Measurements from ENCODE around the gene BMI1. TPM values are rescaled to one million over a fixed set of nuclear protein-coding genes. Genes with fewer than 3 reads are reported as not detected.

Gene BMI1
- total RNA-seq, 1 donor from 2014 or later = 62.1 TPM

DNA sequence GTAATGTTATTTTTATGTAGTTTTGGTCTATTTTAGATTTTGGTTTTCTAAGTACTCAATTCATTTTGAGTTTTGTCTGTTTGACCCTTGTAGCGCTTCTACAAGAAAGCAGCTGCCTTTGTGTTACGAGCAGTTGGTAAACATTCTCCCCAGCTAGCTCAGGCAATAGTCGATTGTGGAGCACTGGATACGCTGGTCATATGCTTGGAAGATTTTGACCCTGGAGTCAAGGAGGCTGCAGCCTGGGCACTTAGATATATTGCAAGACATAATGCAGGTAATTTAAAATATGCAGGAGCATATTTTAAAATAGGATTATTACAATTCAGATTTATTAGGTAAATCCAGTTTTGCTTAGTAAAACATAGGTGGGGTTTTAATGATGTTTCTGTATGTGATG, 47.5 kb downstream of the BMI1 start:
- H3K9me3 Mint-ChIP-seq (ENCODE audit: low read depth) = no peaks in the 10 kb centered on the region
- no peak overlapping the region for H3K4me3 Mint-ChIP-seq (ENCODE audit: low read depth)

DNA sequence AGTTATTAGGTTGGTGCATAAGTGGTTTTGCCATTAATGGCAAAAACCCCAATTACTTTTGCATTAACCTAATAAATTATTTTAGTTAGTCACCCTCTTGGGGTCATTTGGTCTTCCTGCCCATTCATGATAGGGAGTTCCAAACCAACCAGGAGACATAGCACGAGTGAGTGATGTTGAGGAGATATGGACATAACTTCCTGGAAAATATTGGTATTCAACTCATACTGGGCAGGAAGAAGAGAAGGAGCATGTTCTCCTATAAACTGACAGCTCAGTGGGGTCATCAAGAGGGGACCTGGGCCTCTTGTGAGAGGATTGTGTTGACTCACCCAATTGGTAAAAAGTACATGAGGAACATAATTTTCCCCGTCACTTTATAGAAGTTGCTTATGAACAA, 48.1 kb downstream of the BMI1 start:
- H3K4me3 Mint-ChIP-seq (ENCODE audit: low read depth) = no peak overlapping the region
- peaks cover 11% of the 10 kb centered on the region for H3K4me1 Mint-ChIP-seq (ENCODE audit: low read depth)
- no peak for DNase-seq (ENCODE audit: low spot score, unreplicated experiment)
- no peaks in the 10 kb centered on the region for H3K9me3 Mint-ChIP-seq (ENCODE audit: low read depth)
- no peak overlapping the region for H3K27ac Mint-ChIP-seq
- H3K27me3 Mint-ChIP-seq = no peaks in the 10 kb centered on the region
- H3K36me3 Mint-ChIP-seq (ENCODE audit: insufficient read depth) = no peaks in the 10 kb centered on the region
- TF ChIP-seq, protein P1, sequence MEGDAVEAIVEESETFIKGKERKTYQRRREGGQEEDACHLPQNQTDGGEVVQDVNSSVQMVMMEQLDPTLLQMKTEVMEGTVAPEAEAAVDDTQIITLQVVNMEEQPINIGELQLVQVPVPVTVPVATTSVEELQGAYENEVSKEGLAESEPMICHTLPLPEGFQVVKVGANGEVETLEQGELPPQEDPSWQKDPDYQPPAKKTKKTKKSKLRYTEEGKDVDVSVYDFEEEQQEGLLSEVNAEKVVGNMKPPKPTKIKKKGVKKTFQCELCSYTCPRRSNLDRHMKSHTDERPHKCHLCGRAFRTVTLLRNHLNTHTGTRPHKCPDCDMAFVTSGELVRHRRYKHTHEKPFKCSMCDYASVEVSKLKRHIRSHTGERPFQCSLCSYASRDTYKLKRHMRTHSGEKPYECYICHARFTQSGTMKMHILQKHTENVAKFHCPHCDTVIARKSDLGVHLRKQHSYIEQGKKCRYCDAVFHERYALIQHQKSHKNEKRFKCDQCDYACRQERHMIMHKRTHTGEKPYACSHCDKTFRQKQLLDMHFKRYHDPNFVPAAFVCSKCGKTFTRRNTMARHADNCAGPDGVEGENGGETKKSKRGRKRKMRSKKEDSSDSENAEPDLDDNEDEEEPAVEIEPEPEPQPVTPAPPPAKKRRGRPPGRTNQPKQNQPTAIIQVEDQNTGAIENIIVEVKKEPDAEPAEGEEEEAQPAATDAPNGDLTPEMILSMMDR (IDR thresholded peaks at IDR 0.05; ENCODE audit: unreplicated experiment) = no peak

More for the DNA sequence above, 47.5 kb downstream of the BMI1 start:
- TF ChIP-seq, protein P1 (IDR thresholded peaks at IDR 0.05; ENCODE audit: unreplicated experiment) = no peak
- peaks cover 11% of the 10 kb centered on the region for H3K4me1 Mint-ChIP-seq (ENCODE audit: low read depth)
- no peaks in the 10 kb centered on the region for H3K36me3 Mint-ChIP-seq (ENCODE audit: insufficient read depth)
- H3K27me3 Mint-ChIP-seq = no peaks in the 10 kb centered on the region
- no peak for DNase-seq (ENCODE audit: low spot score, unreplicated experiment)
- no peak overlapping the region for H3K27ac Mint-ChIP-seq

DNA sequence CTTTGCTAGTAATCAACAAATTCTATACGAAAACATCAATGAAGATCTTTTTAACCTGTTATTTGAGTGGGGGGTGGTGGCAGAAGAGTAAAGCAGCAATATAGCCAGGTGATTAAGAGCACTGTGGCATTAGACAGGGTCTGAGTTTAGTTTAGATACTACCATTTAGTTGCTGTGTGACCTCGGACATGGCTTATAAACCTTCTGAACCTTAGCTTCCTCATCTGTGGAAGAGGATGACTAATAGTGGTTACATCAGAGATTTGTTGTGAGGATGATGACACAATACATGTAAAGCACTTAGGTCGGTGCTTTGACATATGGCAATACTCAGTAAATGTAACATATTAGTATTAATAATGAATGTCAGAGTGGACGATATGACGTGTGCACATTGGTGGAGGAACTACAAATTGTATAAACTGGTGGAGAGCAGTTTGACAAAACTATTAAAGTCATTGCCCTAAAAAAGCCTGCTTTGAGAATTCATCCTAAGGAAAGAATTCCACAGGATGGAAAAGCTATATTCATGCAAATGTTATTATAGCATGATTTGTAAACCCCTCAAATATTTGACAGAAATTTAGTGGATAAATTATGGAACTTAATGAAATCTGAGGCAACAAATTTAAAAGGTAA, 48.7 kb downstream of the BMI1 start:
- DNase-seq (ENCODE audit: low spot score, unreplicated experiment) = no peak
- peaks cover 11% of the 10 kb centered on the region for H3K4me1 Mint-ChIP-seq (ENCODE audit: low read depth)
- H3K36me3 Mint-ChIP-seq (ENCODE audit: insufficient read depth) = no peaks in the 10 kb centered on the region
- no peaks in the 10 kb centered on the region for H3K27me3 Mint-ChIP-seq
- H3K27ac Mint-ChIP-seq = no peak overlapping the region
- TF ChIP-seq, protein P1 (IDR thresholded peaks at IDR 0.05; ENCODE audit: unreplicated experiment) = no peak
- no peaks in the 10 kb centered on the region for H3K9me3 Mint-ChIP-seq (ENCODE audit: low read depth)
- H3K4me3 Mint-ChIP-seq (ENCODE audit: low read depth) = no peak overlapping the region

DNA sequence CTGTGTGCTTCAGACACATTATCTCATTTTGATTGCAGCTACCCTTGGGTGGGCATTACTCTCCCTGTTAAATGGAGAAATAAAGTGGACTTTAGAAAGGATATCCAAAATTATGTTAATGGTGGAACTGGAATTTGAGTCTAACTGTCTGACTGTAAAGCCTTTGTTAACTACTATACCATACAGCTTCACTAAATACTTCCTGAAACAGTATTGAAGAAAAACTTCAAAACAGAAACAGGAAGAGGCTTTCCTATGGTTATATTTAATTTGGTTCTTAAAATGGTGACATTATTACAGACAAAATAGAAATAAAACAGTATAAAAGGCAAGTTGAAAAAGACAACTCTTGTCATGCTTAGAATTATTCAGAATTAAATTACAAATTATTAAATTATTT, 49.4 kb downstream of the BMI1 start:
- no peak for DNase-seq (ENCODE audit: low spot score, unreplicated experiment)
- no peaks in the 10 kb centered on the region for H3K36me3 Mint-ChIP-seq (ENCODE audit: insufficient read depth)
- no peaks in the 10 kb centered on the region for H3K27me3 Mint-ChIP-seq
- peaks cover 11% of the 10 kb centered on the region for H3K4me1 Mint-ChIP-seq (ENCODE audit: low read depth)
- TF ChIP-seq, protein P1 (IDR thresholded peaks at IDR 0.05; ENCODE audit: unreplicated experiment) = no peak
- H3K4me3 Mint-ChIP-seq (ENCODE audit: low read depth) = no peak overlapping the region
- H3K27ac Mint-ChIP-seq = no peak overlapping the region
- H3K9me3 Mint-ChIP-seq (ENCODE audit: low read depth) = no peaks in the 10 kb centered on the region

DNA sequence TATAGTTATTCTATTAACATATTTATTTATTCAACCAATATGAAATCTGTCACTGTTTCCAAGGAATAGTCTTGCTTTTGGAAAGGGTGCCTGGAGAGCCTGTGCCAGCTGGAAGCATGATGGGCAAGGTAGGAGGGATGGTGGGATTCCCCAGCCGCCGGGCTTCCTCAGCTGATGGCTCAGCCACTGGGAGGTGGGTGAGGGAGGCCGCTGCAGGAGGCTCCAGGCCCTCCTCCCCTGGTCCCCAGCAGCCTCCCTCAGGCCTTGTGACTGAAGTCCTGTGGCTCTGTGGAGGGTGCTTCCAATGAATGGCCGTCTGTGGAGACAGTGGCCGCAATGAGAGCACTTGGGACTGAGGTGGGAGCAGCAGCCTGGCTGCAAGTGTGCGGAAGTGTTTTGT, 51.4 kb downstream of the BMI1 start:
- Mint-ChIP-seq H3K27me3 (no peaks in the 10 kb centered on the region), H3K27ac (no peak overlapping the region), H3K36me3 (ENCODE audit: insufficient read depth) (no peaks in the 10 kb centered on the region), H3K9me3 (ENCODE audit: low read depth) (no peaks in the 10 kb centered on the region), H3K4me1 (ENCODE audit: low read depth) (peaks cover 8% of the 10 kb centered on the region), H3K4me3 (ENCODE audit: low read depth) (no peak overlapping the region)
- DNase-seq (ENCODE audit: low spot score, unreplicated experiment) = no peak
- TF ChIP-seq, protein P1 (IDR thresholded peaks at IDR 0.05; ENCODE audit: unreplicated experiment) = no peak
